ENCODE measurements around the gene SCN5A. TPM values are rescaled to one million over a fixed set of nuclear protein-coding genes. Genes with fewer than 3 reads are reported as not detected.

SCN5A gene
- total RNA-seq, 1 donor from 2014 or later: 1.4 TPM

DNA sequence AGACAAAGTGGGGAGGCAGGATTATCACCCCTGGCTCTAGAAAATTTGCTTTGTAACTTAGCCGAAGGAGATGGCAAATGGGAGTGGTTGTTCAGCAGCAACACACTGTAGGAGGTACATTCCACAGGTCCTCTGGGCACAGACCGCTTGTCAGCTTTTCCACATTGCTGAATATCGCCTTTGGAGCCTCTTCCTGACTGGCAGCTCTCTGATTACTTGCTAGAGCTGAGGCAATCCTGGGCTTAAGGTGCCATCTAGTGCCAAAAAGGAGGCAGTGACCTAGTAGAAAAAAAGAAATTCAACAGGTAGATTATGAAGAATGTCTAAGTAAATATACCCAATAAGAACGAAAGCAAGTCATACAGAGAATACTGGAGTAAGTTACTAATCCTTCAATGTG, 13.1 kb upstream of the SCN5A start:
- Mint-ChIP-seq H3K4me3 (ENCODE audit: unreplicated experiment) (no peak overlapping the region), H3K4me1 (ENCODE audit: unreplicated experiment) (no peaks in the 10 kb centered on the region), H3K27me3 (ENCODE audit: unreplicated experiment) (peaks cover 2% of the 10 kb centered on the region), H3K27ac (ENCODE audit: unreplicated experiment) (no peak overlapping the region), H3K9me3 (ENCODE audit: unreplicated experiment) (no peaks in the 10 kb centered on the region), H3K36me3 (ENCODE audit: low read depth, unreplicated experiment) (no peaks in the 10 kb centered on the region)
- no peak for DNase-seq (ENCODE audit: low spot score)
- TF ChIP-seq, protein P1, sequence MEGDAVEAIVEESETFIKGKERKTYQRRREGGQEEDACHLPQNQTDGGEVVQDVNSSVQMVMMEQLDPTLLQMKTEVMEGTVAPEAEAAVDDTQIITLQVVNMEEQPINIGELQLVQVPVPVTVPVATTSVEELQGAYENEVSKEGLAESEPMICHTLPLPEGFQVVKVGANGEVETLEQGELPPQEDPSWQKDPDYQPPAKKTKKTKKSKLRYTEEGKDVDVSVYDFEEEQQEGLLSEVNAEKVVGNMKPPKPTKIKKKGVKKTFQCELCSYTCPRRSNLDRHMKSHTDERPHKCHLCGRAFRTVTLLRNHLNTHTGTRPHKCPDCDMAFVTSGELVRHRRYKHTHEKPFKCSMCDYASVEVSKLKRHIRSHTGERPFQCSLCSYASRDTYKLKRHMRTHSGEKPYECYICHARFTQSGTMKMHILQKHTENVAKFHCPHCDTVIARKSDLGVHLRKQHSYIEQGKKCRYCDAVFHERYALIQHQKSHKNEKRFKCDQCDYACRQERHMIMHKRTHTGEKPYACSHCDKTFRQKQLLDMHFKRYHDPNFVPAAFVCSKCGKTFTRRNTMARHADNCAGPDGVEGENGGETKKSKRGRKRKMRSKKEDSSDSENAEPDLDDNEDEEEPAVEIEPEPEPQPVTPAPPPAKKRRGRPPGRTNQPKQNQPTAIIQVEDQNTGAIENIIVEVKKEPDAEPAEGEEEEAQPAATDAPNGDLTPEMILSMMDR (IDR thresholded peaks at IDR 0.05; ENCODE audit: unreplicated experiment): no peak

DNA sequence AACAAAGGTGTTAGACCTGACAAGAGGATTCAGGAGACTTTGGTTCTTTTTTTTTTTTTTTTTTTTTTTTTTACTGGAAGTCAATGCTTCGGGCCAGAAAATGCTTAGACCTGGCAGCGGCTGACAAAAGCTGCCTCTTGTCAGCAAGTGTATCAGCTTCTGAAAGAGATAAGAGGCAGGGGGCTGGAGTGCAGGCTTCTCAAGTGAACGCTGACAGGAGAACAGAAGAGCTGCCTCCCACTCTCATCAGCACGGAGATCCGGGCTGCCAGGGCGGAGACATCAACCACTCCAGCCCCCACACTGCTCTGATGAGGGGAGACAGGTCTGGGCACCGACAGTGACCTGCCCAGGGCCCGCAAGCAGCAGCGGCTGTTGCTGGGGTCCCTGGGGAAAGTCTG, 9.4 kb upstream of the SCN5A start:
- TF ChIP-seq, protein P1 (IDR thresholded peaks at IDR 0.05; ENCODE audit: unreplicated experiment): no peak
- H3K4me3 Mint-ChIP-seq (ENCODE audit: unreplicated experiment): no peak overlapping the region
- no peak overlapping the region for H3K27ac Mint-ChIP-seq (ENCODE audit: unreplicated experiment)
- H3K27me3 Mint-ChIP-seq (ENCODE audit: unreplicated experiment): peaks cover 4% of the 10 kb centered on the region
- no peaks in the 10 kb centered on the region for H3K4me1 Mint-ChIP-seq (ENCODE audit: unreplicated experiment)
- no peaks in the 10 kb centered on the region for H3K9me3 Mint-ChIP-seq (ENCODE audit: unreplicated experiment)
- DNase-seq (ENCODE audit: low spot score): no peak
- H3K36me3 Mint-ChIP-seq (ENCODE audit: low read depth, unreplicated experiment): no peaks in the 10 kb centered on the region

- no peak overlapping the region for H3K27ac Mint-ChIP-seq (ENCODE audit: unreplicated experiment)
- H3K9me3 Mint-ChIP-seq (ENCODE audit: unreplicated experiment): no peaks in the 10 kb centered on the region
- H3K27me3 Mint-ChIP-seq (ENCODE audit: unreplicated experiment): peaks cover 5% of the 10 kb centered on the region
- H3K4me1 Mint-ChIP-seq (ENCODE audit: unreplicated experiment): no peaks in the 10 kb centered on the region
- no peak overlapping the region for H3K4me3 Mint-ChIP-seq (ENCODE audit: unreplicated experiment)
- H3K36me3 Mint-ChIP-seq (ENCODE audit: low read depth, unreplicated experiment): no peaks in the 10 kb centered on the region
- DNase-seq (ENCODE audit: low spot score): no peak
- TF ChIP-seq, protein P1 (IDR thresholded peaks at IDR 0.05; ENCODE audit: unreplicated experiment): no peak
Measured at GRCh38 chr3:38657369-38657768, 7.9 kb upstream of the SCN5A start.

DNA sequence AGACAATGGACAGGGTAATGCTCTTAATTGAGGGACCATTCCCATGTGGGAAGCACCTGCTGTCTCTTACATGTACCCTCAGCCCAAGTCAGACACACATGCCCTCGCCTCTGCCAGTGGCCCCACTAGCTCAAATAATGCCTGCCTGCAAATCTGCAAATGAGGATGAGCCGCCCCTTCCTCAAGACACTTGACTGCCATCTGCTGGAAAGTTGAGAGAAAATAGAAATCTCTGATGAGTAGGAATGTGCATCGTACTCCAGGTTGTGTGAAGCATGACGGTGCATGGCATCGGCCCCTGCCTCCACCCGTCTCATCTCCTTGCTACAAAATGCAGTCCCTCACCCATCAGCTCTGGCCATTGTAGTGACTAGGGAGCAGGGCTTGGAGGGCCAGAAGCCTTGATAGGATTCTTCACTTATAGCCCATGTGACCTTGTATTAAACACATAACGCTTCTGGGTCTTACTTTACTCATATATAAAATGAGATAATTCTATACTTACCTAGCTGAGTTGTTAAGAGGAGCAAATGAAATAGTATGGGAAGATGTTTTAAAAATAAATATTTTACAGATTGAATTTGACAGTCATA, 6.3 kb upstream of the SCN5A start:
- Mint-ChIP-seq H3K27ac (ENCODE audit: unreplicated experiment) (no peak overlapping the region), H3K4me3 (ENCODE audit: unreplicated experiment) (no peak overlapping the region), H3K27me3 (ENCODE audit: unreplicated experiment) (peaks cover 7% of the 10 kb centered on the region), H3K4me1 (ENCODE audit: unreplicated experiment) (no peaks in the 10 kb centered on the region), H3K36me3 (ENCODE audit: low read depth, unreplicated experiment) (no peaks in the 10 kb centered on the region), H3K9me3 (ENCODE audit: unreplicated experiment) (no peaks in the 10 kb centered on the region)
- DNase-seq (ENCODE audit: low spot score): no peak
- TF ChIP-seq, protein P1 (IDR thresholded peaks at IDR 0.05; ENCODE audit: unreplicated experiment): peak; percentile 56

GRCh38 chr3:38653685-38654537, 4.4 kb upstream of the SCN5A start:
- Mint-ChIP-seq H3K4me1 (ENCODE audit: unreplicated experiment) (no peaks in the 10 kb centered on the region), H3K9me3 (ENCODE audit: unreplicated experiment) (no peaks in the 10 kb centered on the region), H3K27ac (ENCODE audit: unreplicated experiment) (no peak overlapping the region), H3K4me3 (ENCODE audit: unreplicated experiment) (no peak overlapping the region), H3K27me3 (ENCODE audit: unreplicated experiment) (peaks cover 5% of the 10 kb centered on the region), H3K36me3 (ENCODE audit: low read depth, unreplicated experiment) (no peaks in the 10 kb centered on the region)
- TF ChIP-seq, protein P1 (IDR thresholded peaks at IDR 0.05; ENCODE audit: unreplicated experiment): no peak
- DNase-seq (ENCODE audit: low spot score): no peak

Data from endothelial cell (in vitro differentiated cells).